Measurements from ENCODE around the gene LGALS16.

- TF ChIP-seq SIN3A (IDR thresholded peaks at IDR 0.05; ENCODE audit: borderline replicate concordance, insufficient read depth, low read length) (no peak), TAF1 (IDR thresholded peaks at IDR 0.05; ENCODE audit: borderline replicate concordance, insufficient read depth, low read length) (no peak)
Measured at GRCh38 chr19:39684267-39684666, 28.6 kb downstream of the LGALS16 start.

Measured in PFSK-1 (cell line).